Measurements from ENCODE around the gene ORAI2.
A peak's percentile ranks its signal among the peaks of the same experiment; 100 is the strongest.
"Not testable (repeated sequence)": the region's sequence is repeated elsewhere in the genome, so short reads cannot be mapped to it uniquely, and the experiment has no call there.

The ORAI2 gene

DNA sequence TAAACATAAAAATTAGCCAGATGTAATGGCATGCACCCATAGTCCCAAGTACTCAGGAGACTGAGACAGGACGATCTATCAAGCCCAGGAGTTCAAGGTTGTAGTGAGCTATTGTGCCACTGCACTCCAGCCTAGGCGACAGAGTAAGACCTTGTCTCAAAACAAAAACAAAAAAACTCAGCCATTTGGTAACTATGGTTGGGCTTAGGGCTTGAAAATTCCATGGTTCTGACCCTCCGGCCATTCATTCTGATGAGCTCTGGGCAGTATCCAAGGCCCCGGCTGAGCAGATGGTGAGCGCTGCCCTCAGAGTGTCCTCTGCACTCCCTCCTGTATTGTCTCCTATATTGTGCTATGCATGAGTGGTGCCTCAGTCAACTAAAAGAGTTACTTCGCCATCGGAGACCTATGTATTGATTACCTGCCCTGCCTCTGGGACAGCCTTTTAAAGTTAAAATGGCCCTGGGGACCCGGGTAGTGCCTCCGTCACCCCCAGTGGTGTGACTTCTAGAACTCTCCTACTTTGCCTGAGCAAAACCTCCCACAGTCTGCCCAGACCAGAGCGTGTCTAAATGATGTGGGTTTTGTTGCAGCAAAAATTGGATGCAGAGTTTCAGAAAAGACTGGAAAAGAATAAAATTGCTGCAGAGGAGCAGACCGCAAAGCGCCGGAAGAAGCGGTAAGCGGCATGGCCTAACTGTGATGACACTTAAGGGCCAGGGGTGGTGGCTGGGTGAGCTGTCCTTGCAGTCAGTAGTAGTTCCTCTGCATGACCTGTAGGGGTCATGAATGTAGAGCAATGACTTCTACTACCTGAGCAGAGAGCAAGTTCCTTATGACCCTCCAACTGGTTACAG lies 29.1 kb upstream of the ORAI2 start:
- TF ChIP-seq, protein P1, sequence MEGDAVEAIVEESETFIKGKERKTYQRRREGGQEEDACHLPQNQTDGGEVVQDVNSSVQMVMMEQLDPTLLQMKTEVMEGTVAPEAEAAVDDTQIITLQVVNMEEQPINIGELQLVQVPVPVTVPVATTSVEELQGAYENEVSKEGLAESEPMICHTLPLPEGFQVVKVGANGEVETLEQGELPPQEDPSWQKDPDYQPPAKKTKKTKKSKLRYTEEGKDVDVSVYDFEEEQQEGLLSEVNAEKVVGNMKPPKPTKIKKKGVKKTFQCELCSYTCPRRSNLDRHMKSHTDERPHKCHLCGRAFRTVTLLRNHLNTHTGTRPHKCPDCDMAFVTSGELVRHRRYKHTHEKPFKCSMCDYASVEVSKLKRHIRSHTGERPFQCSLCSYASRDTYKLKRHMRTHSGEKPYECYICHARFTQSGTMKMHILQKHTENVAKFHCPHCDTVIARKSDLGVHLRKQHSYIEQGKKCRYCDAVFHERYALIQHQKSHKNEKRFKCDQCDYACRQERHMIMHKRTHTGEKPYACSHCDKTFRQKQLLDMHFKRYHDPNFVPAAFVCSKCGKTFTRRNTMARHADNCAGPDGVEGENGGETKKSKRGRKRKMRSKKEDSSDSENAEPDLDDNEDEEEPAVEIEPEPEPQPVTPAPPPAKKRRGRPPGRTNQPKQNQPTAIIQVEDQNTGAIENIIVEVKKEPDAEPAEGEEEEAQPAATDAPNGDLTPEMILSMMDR (IDR thresholded peaks at IDR 0.05; ENCODE audit: extremely low read depth, insufficient read depth, missing control alignments) = peak; percentile 86
- in situ Hi-C loops (cut with MboI; ENCODE audit: low pct_unique_long_range_greater_than_20kb, low sequenced_read_pairs, unreplicated experiment) = loop anchor here (5.0 kb wide), 1 partner anchor 63 kb away; no protein-coding TSS in a partner anchor
- DNase-seq (ENCODE audit: low spot score) = peak; percentile 65

DNA sequence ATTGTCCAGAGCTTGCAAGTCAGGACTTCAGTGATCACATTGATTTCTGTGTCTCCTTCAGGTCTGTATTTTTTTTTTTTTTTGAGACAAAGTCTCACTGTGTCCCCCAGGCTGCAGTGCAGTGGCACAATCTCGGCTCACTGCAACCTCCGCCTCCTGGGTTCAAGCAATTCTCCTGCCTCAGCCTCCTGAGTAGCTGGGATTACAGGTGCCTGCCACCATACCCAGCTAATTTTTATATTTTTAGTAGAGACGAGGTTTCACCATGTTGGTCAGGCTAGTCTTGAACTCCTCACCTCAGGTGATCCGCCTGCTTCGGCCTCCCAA lies 28.6 kb upstream of the ORAI2 start:
- not testable (repeated sequence) for DNase-seq (ENCODE audit: low spot score)
- in situ Hi-C loops (cut with MboI; ENCODE audit: low pct_unique_long_range_greater_than_20kb, low sequenced_read_pairs, unreplicated experiment) = loop anchor here (5.0 kb wide), 1 partner anchor 62 kb away; no protein-coding TSS in a partner anchor

DNA sequence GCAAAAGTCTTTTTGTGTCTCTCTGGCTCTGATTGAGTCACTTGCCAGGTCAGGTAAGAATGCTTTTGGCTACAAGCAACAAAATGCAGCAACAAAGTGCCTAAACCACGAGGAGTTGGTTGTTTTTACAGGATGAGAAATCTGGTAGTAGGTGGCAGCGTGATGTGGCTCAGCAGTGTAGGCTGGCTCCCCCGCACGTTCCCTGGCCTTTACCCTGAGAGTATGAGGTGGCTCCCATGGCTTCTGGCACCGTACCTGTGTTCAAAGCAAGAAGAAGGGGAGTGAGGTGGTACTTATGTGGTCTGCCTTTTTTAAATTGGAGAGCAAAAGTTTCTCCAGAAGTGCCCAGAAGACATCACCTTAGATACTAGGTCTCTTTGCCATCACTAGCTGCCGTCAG lies 25.5 kb upstream of the ORAI2 start:
- DNase-seq (ENCODE audit: low spot score) = no peak
- in situ Hi-C loops (cut with MboI; ENCODE audit: low pct_unique_long_range_greater_than_20kb, low sequenced_read_pairs, unreplicated experiment) = no loop called here
- TF ChIP-seq, protein P1 (IDR thresholded peaks at IDR 0.05; ENCODE audit: extremely low read depth, insufficient read depth, missing control alignments) = no peak

DNA sequence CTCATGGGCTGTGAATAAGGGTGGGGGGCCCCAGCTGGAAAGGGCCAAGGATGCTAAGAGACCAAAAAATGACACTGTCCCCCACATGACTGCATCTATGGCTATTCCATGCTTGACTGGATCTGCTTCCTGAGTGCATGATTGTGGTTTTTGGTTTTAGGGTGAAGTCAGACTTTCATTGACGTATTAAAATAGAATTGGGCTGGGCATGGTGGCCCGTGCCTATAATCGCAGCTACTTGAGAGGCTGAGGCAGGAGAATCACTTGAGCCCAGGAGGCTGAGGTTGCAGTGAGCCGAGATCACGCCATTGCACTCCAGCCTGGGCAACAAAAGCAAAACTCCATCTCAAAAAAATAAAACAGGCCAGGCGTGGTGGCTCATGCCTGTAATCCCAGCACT lies 24.8 kb upstream of the ORAI2 start:
- in situ Hi-C loops (cut with MboI; ENCODE audit: low pct_unique_long_range_greater_than_20kb, low sequenced_read_pairs, unreplicated experiment) = not testable (repeated sequence)
- peak; percentile 54 for DNase-seq (ENCODE audit: low spot score)

DNA sequence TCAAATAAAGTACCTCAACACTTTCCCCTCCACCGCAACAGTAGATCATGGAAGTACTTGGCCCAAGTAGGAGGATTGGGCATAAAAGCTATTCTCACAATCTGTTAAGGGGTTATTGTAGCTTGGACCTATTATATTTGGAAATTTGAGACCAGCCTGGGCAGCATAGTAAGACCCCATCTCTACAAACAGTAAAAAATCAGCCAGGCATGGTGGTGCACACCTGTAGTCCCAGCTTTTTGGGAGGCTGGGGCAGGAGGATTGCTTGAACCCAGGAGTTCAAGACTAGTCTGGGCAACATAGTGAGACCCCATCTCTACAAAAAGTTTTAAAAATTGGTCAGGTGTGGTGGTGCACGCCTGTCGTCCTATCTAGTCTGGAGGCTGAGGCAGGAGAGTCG lies 24.0 kb upstream of the ORAI2 start:
- TF ChIP-seq, protein P1 (IDR thresholded peaks at IDR 0.05; ENCODE audit: extremely low read depth, insufficient read depth, missing control alignments) = no peak
- DNase-seq (ENCODE audit: low spot score) = no peak
- in situ Hi-C loops (cut with MboI; ENCODE audit: low pct_unique_long_range_greater_than_20kb, low sequenced_read_pairs, unreplicated experiment) = no loop called here

DNA sequence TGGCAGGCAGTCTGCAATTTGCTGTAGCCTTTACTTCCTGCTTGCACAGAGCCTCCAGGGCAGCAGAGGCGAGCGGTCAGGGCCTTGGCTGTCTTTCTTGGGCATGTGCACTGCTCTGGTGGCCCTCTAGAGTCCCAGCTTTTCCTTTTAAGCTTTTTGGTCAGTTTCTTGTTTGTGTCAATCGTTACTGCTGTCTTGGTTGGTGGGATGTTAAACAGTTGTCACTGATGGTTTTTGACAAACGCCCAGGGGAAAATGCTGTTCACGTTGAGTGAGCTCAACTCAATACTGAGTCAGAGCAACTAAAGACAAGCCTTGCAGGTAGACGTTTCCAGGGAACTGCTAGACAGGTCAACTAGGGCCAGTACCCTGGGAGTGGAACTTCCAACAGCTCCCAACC lies 23.3 kb upstream of the ORAI2 start:
- no peak for DNase-seq (ENCODE audit: low spot score)
- TF ChIP-seq, protein P1 (IDR thresholded peaks at IDR 0.05; ENCODE audit: extremely low read depth, insufficient read depth, missing control alignments) = no peak
- in situ Hi-C loops (cut with MboI; ENCODE audit: low pct_unique_long_range_greater_than_20kb, low sequenced_read_pairs, unreplicated experiment) = loop anchor here (5.0 kb wide), 1 partner anchor 37 kb away; no protein-coding TSS in a partner anchor

DNA sequence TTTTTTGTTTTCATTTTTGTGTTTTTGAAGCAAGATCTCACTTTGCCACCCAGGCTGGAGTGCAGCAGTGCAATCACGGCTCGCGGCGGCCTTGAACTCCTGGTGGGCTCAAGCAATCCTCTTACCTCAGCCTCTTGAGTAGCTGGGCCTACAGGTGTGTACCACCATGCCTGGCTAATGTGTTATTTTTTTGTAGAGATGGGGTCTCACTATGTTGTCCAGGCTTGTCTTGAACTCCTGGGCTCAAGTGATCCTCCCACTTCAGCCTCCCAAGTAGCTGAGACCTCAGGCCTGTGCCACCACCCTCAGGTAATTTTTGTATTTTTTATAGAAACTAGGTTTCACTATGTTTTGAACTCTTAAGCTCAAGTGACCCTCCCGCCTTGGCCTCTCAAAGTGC lies 22.5 kb upstream of the ORAI2 start:
- in situ Hi-C loops (cut with MboI; ENCODE audit: low pct_unique_long_range_greater_than_20kb, low sequenced_read_pairs, unreplicated experiment) = loop anchor here (5.0 kb wide), 1 partner anchor 36 kb away; no protein-coding TSS in a partner anchor
- no peak for DNase-seq (ENCODE audit: low spot score)

More for the DNA sequence above, 22.5 kb upstream of the ORAI2 start:
- TF ChIP-seq, protein P1 (IDR thresholded peaks at IDR 0.05; ENCODE audit: extremely low read depth, insufficient read depth, missing control alignments) = no peak
